Measurements from ENCODE around the gene SIGLEC14. TPM values are rescaled to one million over a fixed set of nuclear protein-coding genes. Genes with fewer than 3 reads are reported as not detected.

Gene SIGLEC14
- polyA plus RNA-seq, 1 of the 3 experiments (the other 2 are of a cell fraction), result 0.03 TPM

- 34% methylated on average over 6 of the region's 6 CpGs for WGBS (ENCODE audit: low lambda C conversion rate)
- Histone ChIP-seq H3K4me3 (ENCODE audit: low read depth in 2 of 2, low read length in 1 of 2) (no peak overlapping the region), H3F3A (replicated peaks; ENCODE audit: insufficient read depth) (no peaks in the 10 kb centered on the region), H3K9me2 (no peaks in the 10 kb centered on the region), H3K9ac (no peak overlapping the region), H3K9me3 (no peaks in the 10 kb centered on the region), H3K4me2 (no peak overlapping the region), H2AFZ (ENCODE audit: low read depth) (no peak overlapping the region), H3K79me2 (ENCODE audit: insufficient read depth) (no peaks in the 10 kb centered on the region), H4K20me1 (ENCODE audit: insufficient read depth) (no peaks in the 10 kb centered on the region), H3K36me3 (replicated peaks in 1 of 2; ENCODE audit: control insufficient read depth in 1 of 2, insufficient read depth in 2 of 2, low read length in 1 of 2) (no peaks in the 10 kb centered on the region), H3K27ac (ENCODE audit: low read depth in 2 of 2, low read length in 1 of 2) (no peak overlapping the region), H3K27me3 (ENCODE audit: insufficient read depth) (no peaks in the 10 kb centered on the region), H3K4me1 (ENCODE audit: control insufficient read depth in 1 of 2, insufficient read depth in 2 of 2, low read depth in 1 of 2, low read length in 1 of 2) (no peaks in the 10 kb centered on the region)
- no peak for DNase-seq
- POLR2A ChIA-PET, result no interaction called here
- TF ChIP-seq TCF12 (IDR thresholded peaks at IDR 0.05) (no peak), MXI1 (IDR thresholded peaks at IDR 0.05; ENCODE audit: low read depth, low read length) (no peak), PBX3 (IDR thresholded peaks at IDR 0.05) (no peak), RXRA (IDR thresholded peaks at IDR 0.05; ENCODE audit: borderline replicate concordance, low read depth) (no peak), POLR2AphosphoS5 (IDR thresholded peaks at IDR 0.05; ENCODE audit: low read depth, low read length) (no peak), NFIC (IDR thresholded peaks at IDR 0.05; ENCODE audit: borderline replicate concordance) (no peak), USF1 (IDR thresholded peaks at IDR 0.05; ENCODE audit: borderline replicate concordance, low read depth) (no peak), SIN3A (IDR thresholded peaks at IDR 0.05; ENCODE audit: borderline replicate concordance, low read depth, low read length) (no peak), TAF1 (IDR thresholded peaks at IDR 0.05; ENCODE audit: borderline replicate concordance, low read depth, low read length) (no peak), REST (IDR thresholded peaks at IDR 0.05; ENCODE audit: low read depth, low read length) (no peak), MEF2A (IDR thresholded peaks at IDR 0.05; ENCODE audit: borderline replicate concordance, low read depth) (no peak), EZH2phosphoT487 (IDR thresholded peaks at IDR 0.05; ENCODE audit: borderline replicate concordance, low read depth) (no peak), ZBTB33 (IDR thresholded peaks at IDR 0.05; ENCODE audit: borderline replicate concordance, low read depth) (no peak), USF2 (IDR thresholded peaks at IDR 0.05; ENCODE audit: borderline replicate concordance, low read depth, low read length) (no peak), FOXM1 (IDR thresholded peaks at IDR 0.05; ENCODE audit: low read depth) (no peak), ELF1 (IDR thresholded peaks at IDR 0.05) (no peak), RFX5 (IDR thresholded peaks at IDR 0.05; ENCODE audit: low read length) (no peak)
- CTCF ChIA-PET, result no interaction called here
These were observed 39.5 kb downstream of the SIGLEC14 start for GRCh38 chr19:51607077-51607476.

Data from SK-N-SH (cell line).